ENCODE results near the gene DRAP1.

DNA sequence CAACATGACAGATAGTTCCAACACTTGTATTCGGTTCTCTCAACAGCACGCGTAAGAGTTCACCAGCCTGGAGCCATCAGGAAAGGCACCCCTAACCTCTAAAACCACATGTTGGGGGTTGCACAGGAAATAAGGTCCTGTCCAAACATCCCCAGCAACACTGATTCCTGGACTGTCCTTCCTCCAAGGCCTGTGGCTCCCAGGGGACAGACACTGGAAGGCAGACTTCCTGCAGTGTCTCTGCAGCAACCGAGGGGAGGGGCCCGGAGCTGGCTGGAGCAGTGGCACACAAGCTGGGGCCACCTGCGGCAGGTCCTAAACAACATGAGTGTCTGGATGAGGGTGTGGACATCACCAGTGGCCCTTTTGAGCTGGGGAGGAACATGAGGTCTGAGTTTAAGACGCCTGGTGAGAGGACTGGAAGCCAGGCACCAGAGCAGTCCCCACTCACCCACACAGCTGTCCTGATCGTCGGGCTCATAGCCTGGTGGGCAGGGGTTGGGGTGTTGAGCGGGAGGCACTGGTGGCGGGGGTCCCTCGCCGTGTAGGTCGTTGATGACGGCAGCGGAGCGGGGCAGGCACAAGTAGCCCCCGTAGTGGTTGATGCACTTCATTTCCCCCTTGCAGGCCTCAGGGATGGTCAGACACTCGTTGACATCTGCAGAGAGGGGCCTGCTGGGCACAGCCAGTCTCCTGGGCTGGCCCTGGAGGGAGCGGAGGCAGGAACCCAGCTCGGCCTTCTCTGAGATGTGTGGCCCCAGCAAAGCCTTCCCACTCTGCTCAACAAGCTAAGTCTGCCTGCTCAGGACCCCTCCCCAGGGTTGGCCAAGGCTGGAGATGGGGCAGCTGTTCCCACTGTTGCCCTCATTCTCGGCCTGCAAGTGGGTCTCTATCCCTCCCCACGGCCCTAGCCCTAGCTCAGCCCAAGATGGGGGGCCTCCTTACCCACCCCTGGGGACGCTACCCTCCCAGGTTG is 48.2 kb upstream of the DRAP1 start:
- TF ChIP-seq SMARCB1 (IDR thresholded peaks at IDR 0.05; ENCODE audit: insufficient read length, low read depth) (no peak), MCM3 (IDR thresholded peaks at IDR 0.05) (no peak), ZFPM2 (CRISPR knock-in tag; IDR thresholded peaks at IDR 0.05) (no peak), PML (IDR thresholded peaks at IDR 0.05; ENCODE audit: low read length) (no peak), POLR2AphosphoS5 (IDR thresholded peaks at IDR 0.05; ENCODE audit: control insufficient read depth, insufficient read depth, low read depth, low read length) (no peak), FOXM1 (IDR thresholded peaks at IDR 0.05; ENCODE audit: low read depth) (no peak), FOXM1 (CRISPR knock-in tag; IDR thresholded peaks at IDR 0.05; ENCODE audit: low read depth) (no peak), GABPA (tag; conservative IDR thresholded peaks at IDR 0.05; ENCODE audit: low read depth) (no peak), ZNF24 (IDR thresholded peaks at IDR 0.05) (no peak)
- TF ChIP-seq, protein P1, sequence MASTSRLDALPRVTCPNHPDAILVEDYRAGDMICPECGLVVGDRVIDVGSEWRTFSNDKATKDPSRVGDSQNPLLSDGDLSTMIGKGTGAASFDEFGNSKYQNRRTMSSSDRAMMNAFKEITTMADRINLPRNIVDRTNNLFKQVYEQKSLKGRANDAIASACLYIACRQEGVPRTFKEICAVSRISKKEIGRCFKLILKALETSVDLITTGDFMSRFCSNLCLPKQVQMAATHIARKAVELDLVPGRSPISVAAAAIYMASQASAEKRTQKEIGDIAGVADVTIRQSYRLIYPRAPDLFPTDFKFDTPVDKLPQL (IDR thresholded peaks at IDR 0.05; ENCODE audit: extremely low read depth, insufficient read length), result no peak
- TF ChIP-seq, protein P2, sequence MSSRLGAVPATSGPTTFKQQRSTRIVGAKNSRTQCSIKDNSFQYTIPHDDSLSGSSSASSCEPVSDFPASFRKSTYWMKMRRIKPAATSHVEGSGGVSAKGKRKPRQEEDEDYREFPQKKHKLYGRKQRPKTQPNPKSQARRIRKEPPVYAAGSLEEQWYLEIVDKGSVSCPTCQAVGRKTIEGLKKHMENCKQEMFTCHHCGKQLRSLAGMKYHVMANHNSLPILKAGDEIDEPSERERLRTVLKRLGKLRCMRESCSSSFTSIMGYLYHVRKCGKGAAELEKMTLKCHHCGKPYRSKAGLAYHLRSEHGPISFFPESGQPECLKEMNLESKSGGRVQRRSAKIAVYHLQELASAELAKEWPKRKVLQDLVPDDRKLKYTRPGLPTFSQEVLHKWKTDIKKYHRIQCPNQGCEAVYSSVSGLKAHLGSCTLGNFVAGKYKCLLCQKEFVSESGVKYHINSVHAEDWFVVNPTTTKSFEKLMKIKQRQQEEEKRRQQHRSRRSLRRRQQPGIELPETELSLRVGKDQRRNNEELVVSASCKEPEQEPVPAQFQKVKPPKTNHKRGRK (tag; IDR thresholded peaks at IDR 0.05), result no peak
